Measurements from ENCODE around the gene MMD2. TPM values are rescaled to one million over a fixed set of nuclear protein-coding genes. Genes with fewer than 3 reads are reported as not detected.

The MMD2 gene
- total RNA-seq, 1 experiment from 2014 or later: not detected

- intact Hi-C loops (cut with micrococcal nuclease): no loop called here
- DNase-seq (no peak), ATAC-seq (no peak)
- POLR2A ChIA-PET (ENCODE audit: unreplicated experiment): interaction anchor here (0.6 kb wide), 1 partner anchor 92 kb away, joined by 13 read pairs; the partner anchor contains the start of gene AP5Z1
- H3K4me1 ChIP-seq (ENCODE audit: insufficient read depth, low read length): no peaks in the 10 kb centered on the region
- no peak overlapping the region for H3K9ac ChIP-seq (ENCODE audit: low read length)
- H3F3A ChIP-seq (ENCODE audit: low read length, unreplicated experiment): no peaks in the 10 kb centered on the region
- no TSS peak for BruUV-seq (replicated peaks)
- H3K9me3 ChIP-seq (ENCODE audit: low read length): no peaks in the 10 kb centered on the region
- H3K27ac ChIP-seq (ENCODE audit: low read length): no peak overlapping the region
- no peak for TF ChIP-seq EZH2 (IDR thresholded peaks at IDR 0.05; ENCODE audit: low read length, unreplicated experiment)
- no peak for TF ChIP-seq EZH2phosphoT487 (IDR thresholded peaks at IDR 0.05; ENCODE audit: borderline replicate concordance, low read length)
- TF ChIP-seq, protein P1, sequence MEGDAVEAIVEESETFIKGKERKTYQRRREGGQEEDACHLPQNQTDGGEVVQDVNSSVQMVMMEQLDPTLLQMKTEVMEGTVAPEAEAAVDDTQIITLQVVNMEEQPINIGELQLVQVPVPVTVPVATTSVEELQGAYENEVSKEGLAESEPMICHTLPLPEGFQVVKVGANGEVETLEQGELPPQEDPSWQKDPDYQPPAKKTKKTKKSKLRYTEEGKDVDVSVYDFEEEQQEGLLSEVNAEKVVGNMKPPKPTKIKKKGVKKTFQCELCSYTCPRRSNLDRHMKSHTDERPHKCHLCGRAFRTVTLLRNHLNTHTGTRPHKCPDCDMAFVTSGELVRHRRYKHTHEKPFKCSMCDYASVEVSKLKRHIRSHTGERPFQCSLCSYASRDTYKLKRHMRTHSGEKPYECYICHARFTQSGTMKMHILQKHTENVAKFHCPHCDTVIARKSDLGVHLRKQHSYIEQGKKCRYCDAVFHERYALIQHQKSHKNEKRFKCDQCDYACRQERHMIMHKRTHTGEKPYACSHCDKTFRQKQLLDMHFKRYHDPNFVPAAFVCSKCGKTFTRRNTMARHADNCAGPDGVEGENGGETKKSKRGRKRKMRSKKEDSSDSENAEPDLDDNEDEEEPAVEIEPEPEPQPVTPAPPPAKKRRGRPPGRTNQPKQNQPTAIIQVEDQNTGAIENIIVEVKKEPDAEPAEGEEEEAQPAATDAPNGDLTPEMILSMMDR (conservative IDR thresholded peaks at IDR 0.05; ENCODE audit: low read depth, low read length): no peak
- H3K4me2 ChIP-seq (ENCODE audit: low read length): no peak overlapping the region
- no peaks in the 10 kb centered on the region for H3K79me2 ChIP-seq (ENCODE audit: low read length)
- no peaks in the 10 kb centered on the region for H3K36me3 ChIP-seq (ENCODE audit: low read depth, low read length)
- no peaks in the 10 kb centered on the region for H4K20me1 ChIP-seq (ENCODE audit: low read length)
- CTCF ChIA-PET: interaction anchor here (0.6 kb wide), 1 partner anchor 107 kb away, joined by 4 read pairs; no protein-coding TSS in a partner anchor
- H3K27me3 ChIP-seq (ENCODE audit: low read length): no peaks in the 10 kb centered on the region
- H2AFZ ChIP-seq (ENCODE audit: low read length): no peak overlapping the region
- no peaks in the 10 kb centered on the region for H3K9me2 ChIP-seq (replicated peaks; ENCODE audit: low read length)
- H3K4me3 ChIP-seq (ENCODE audit: low read length): no peak overlapping the region
Observed at GRCh38 chr7:4866528-4867496, 92.2 kb downstream of the MMD2 start.

DNA sequence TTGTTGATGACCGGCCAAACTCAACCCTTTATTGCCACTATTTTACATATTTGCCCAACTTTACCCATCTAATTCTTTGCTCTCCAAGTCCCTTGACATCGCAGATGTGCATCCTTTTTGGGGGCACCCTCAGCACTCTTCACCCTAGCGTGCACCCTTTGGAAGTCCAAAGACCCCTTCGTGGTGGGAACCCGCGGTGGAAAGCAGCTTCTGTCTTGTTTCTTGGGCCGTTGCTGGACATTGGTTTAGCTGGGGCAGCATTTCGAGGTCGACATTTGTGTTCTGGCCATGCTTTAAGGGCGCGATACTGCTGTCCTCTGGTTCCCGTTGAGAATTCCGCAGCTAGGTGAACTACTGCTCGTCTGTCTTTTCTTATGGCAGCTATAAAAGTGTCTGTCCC lies 96.8 kb downstream of the MMD2 start:
- CTCF ChIA-PET: no interaction called here
- no peak for ATAC-seq
- no peaks in the 10 kb centered on the region for H4K20me1 ChIP-seq (ENCODE audit: low read length)
- intact Hi-C loops (cut with micrococcal nuclease): no loop called here
- no peak overlapping the region for H2AFZ ChIP-seq (ENCODE audit: low read length)
- H3K4me3 ChIP-seq (ENCODE audit: low read length): no peak overlapping the region
- no peaks in the 10 kb centered on the region for H3K9me3 ChIP-seq (ENCODE audit: low read length)
- TF ChIP-seq EZH2phosphoT487 (IDR thresholded peaks at IDR 0.05; ENCODE audit: borderline replicate concordance, low read length) (no peak), EZH2 (IDR thresholded peaks at IDR 0.05; ENCODE audit: low read length, unreplicated experiment) (no peak)
- TF ChIP-seq, protein P1 (conservative IDR thresholded peaks at IDR 0.05; ENCODE audit: low read depth, low read length): no peak
- BruUV-seq (replicated peaks): no TSS peak
- no peaks in the 10 kb centered on the region for H3K4me1 ChIP-seq (ENCODE audit: insufficient read depth, low read length)
- no peaks in the 10 kb centered on the region for H3K9me2 ChIP-seq (replicated peaks; ENCODE audit: low read length)
- no peak overlapping the region for H3K4me2 ChIP-seq (ENCODE audit: low read length)
- no peak overlapping the region for H3K27ac ChIP-seq (ENCODE audit: low read length)
- no peaks in the 10 kb centered on the region for H3K79me2 ChIP-seq (ENCODE audit: low read length)
- POLR2A ChIA-PET (ENCODE audit: unreplicated experiment): no interaction called here
- DNase-seq: no peak
- H3K36me3 ChIP-seq (ENCODE audit: low read depth, low read length): no peaks in the 10 kb centered on the region
- no peak overlapping the region for H3K9ac ChIP-seq (ENCODE audit: low read length)
- no peaks in the 10 kb centered on the region for H3F3A ChIP-seq (ENCODE audit: low read length, unreplicated experiment)
- H3K27me3 ChIP-seq (ENCODE audit: low read length): no peaks in the 10 kb centered on the region

DNA sequence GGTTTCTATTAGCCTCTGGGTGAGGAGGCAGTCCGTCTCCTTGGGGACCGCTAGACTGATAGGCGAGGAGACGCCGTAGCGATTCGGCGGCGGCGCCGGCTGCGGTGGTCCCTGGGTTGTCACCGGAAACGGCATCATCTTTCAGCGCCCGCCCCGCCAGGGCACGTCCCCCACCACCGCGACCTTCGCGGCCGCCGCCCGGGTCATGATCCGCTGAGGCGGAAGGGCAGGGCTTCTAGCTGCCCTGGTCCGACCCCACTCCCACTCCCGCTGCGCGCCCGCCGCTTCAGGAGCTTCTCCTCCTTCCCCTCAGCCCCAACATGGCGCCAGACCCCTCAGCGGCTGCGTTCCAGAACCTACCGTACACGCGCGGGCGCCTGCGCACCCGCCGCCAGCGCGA lies 97.3 kb downstream of the MMD2 start, which contains the start of gene PAPOLB:
Gene PAPOLB, minus strand, starts transcription at position 358 of the 400 bp plus-strand sequence. Its CDS starts 220 bp downstream, at position 138.
- H3K4me3 ChIP-seq (ENCODE audit: low read length): no peak within 1 kb of the TSS

More for the DNA sequence above, 97.3 kb downstream of the MMD2 start, which contains the start of gene PAPOLB:
- intact Hi-C loops (cut with micrococcal nuclease): no loop called here
- no peak within 1 kb of the TSS for H3K27ac ChIP-seq (ENCODE audit: low read length)
- H3K9ac ChIP-seq (ENCODE audit: low read length): no peak within 1 kb of the TSS
- no peak within 1 kb of the TSS for H3K4me2 ChIP-seq (ENCODE audit: low read length)
- H2AFZ ChIP-seq (ENCODE audit: low read length): no peak within 1 kb of the TSS
- BruUV-seq (replicated peaks): no TSS peak
- CTCF ChIA-PET: no interaction called here
- H3K4me1 ChIP-seq (ENCODE audit: insufficient read depth, low read length): no peaks in the 10 kb centered on the region
- ATAC-seq: no peak
- no peaks in the 10 kb centered on the region for H3K79me2 ChIP-seq (ENCODE audit: low read length)
- POLR2A ChIA-PET (ENCODE audit: unreplicated experiment): no interaction called here
- no peaks in the 10 kb centered on the region for H4K20me1 ChIP-seq (ENCODE audit: low read length)
- no peaks in the 10 kb centered on the region for H3F3A ChIP-seq (ENCODE audit: low read length, unreplicated experiment)
- no peaks in the 10 kb centered on the region for H3K9me2 ChIP-seq (replicated peaks; ENCODE audit: low read length)
- H3K36me3 ChIP-seq (ENCODE audit: low read depth, low read length): no peaks in the 10 kb centered on the region
- DNase-seq: no peak
- TF ChIP-seq EZH2phosphoT487 (IDR thresholded peaks at IDR 0.05; ENCODE audit: borderline replicate concordance, low read length) (no peak), EZH2 (IDR thresholded peaks at IDR 0.05; ENCODE audit: low read length, unreplicated experiment) (no peak)
- TF ChIP-seq, protein P1 (conservative IDR thresholded peaks at IDR 0.05; ENCODE audit: low read depth, low read length): no peak
- no peaks in the 10 kb centered on the region for H3K27me3 ChIP-seq (ENCODE audit: low read length)
- no peaks in the 10 kb centered on the region for H3K9me3 ChIP-seq (ENCODE audit: low read length)
